ENCODE results near the gene TEAD3. TPM values are rescaled to one million over a fixed set of nuclear protein-coding genes. Genes with fewer than 3 reads are reported as not detected.
A peak's percentile ranks its signal among the peaks of the same experiment; 100 is the strongest.

Gene TEAD3
- total and polyA plus RNA-seq, 10 of the 15 experiments (the other 5 are each of a cell fraction or from before 2014, with no cell fraction given): 0.02 to 0.28 (median 0.18) TPM; not detected in 5

DNA sequence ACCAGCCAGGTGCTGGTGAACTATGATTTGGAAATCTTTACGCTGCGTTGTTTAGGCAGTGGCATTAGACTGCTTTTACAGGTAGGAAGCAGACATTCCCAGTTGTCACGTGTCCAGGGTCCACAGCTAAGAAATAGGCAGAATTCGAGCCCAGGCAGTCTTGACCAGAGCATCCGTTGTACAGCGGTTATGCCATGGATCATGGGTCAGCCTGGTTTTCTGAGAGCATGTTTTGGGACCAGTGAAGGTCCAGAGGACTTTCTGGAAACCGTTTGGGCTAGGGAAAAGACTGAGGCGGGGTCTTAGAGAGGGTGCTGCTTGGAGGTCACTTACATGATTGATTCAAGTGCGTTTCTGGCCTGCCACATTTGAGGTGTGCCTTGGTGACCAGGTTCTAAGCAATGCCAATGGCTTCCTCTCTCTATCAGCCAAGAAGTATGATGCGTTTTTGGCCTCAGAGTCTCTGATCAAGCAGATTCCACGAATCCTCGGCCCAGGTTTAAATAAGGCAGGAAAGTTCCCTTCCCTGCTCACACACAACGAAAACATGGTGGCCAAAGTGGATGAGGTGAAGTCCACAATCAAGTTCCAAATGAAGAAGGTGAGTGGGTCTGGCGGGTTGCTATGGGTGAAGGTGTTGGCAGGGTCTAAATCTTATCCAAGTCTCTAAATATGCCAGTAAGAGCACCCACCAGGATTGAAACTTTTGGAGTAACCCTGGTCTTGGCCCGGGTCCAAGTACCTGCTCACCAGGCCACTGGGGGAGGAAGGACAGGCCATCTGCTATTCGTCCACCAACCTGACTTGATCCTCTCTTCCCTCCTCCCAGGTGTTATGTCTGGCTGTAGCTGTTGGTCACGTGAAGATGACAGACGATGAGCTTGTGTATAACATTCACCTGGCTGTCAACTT lies 26.9 kb downstream of the TEAD3 start:
- no peaks in the 10 kb centered on the region for H3K4me1 ChIP-seq (ENCODE audit: control insufficient read depth, insufficient read depth, low read length)
- in situ Hi-C loops (cut with MboI): loop anchor here (5.0 kb wide), 1 partner anchor 173 kb away; the partner anchor contains the start of gene DEF6
- peak; percentile 72 for TF ChIP-seq RAD51 (IDR thresholded peaks at IDR 0.05)
- TF ChIP-seq POLR2AphosphoS2 (IDR thresholded peaks at IDR 0.05; ENCODE audit: low read depth, low read length): 0 out of 2 replicates have a peak, but pooled peaks have one; percentile 8
- no peak for TF ChIP-seq RAD21 (IDR thresholded peaks at IDR 0.05; ENCODE audit: insufficient read depth, low read depth, low read length)
- TF ChIP-seq EGR1 (IDR thresholded peaks at IDR 0.05; ENCODE audit: borderline replicate concordance in 1 of 2, low read depth in 2 of 2, low read length in 2 of 2): no peak
- peak in 1 of 2 experiments; percentile 60; a peak in 2 of 4 replicates for TF ChIP-seq BHLHE40 (IDR thresholded peaks at IDR 0.05; ENCODE audit: borderline replicate concordance in 1 of 2, low read depth in 2 of 2, low read length in 1 of 2)
- peak; percentile 43 for TF ChIP-seq POLR2A (IDR thresholded peaks at IDR 0.05; ENCODE audit: low read depth, low read length)
- TF ChIP-seq, protein P1, sequence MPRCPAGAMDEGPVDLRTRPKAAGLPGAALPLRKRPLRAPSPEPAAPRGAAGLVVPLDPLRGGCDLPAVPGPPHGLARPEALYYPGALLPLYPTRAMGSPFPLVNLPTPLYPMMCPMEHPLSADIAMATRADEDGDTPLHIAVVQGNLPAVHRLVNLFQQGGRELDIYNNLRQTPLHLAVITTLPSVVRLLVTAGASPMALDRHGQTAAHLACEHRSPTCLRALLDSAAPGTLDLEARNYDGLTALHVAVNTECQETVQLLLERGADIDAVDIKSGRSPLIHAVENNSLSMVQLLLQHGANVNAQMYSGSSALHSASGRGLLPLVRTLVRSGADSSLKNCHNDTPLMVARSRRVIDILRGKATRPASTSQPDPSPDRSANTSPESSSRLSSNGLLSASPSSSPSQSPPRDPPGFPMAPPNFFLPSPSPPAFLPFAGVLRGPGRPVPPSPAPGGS (IDR thresholded peaks at IDR 0.05; ENCODE audit: borderline replicate concordance, insufficient read depth, low read depth, low read length, poor library complexity, severe bottlenecking): no peak
- no peak for TF ChIP-seq ASH2L (IDR thresholded peaks at IDR 0.05; ENCODE audit: borderline replicate concordance, low read depth)
- no peak for TF ChIP-seq CBX5 (IDR thresholded peaks at IDR 0.05; ENCODE audit: low read depth)
- TF ChIP-seq POLR2AphosphoS5 (IDR thresholded peaks at IDR 0.05; ENCODE audit: low read length): peak; percentile 19
- TF ChIP-seq JUNB (IDR thresholded peaks at IDR 0.05): no peak
- no peak for TF ChIP-seq SMARCA5 (IDR thresholded peaks at IDR 0.05)
- TF ChIP-seq, protein P2, sequence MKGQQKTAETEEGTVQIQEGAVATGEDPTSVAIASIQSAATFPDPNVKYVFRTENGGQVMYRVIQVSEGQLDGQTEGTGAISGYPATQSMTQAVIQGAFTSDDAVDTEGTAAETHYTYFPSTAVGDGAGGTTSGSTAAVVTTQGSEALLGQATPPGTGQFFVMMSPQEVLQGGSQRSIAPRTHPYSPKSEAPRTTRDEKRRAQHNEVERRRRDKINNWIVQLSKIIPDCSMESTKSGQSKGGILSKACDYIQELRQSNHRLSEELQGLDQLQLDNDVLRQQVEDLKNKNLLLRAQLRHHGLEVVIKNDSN (IDR thresholded peaks at IDR 0.05; ENCODE audit: borderline replicate concordance, extremely low read length, insufficient read depth, low read depth, low read length): peak; percentile 35
- TF ChIP-seq NR2C2 (IDR thresholded peaks at IDR 0.05; ENCODE audit: borderline replicate concordance, control insufficient read depth, insufficient read length, low read depth): no peak
- TF ChIP-seq SIN3A (IDR thresholded peaks at IDR 0.05; ENCODE audit: low read depth, low read length): 0 out of 2 replicates have a peak, but pooled peaks have one; percentile 36
- H3K36me3 ChIP-seq (ENCODE audit: control insufficient read depth in 2 of 2, insufficient read depth in 2 of 2, low read length in 1 of 2): peaks cover 14% of the 10 kb centered on the region in 2 experiments
- ChIA-PET POLR2A (interaction anchor here (1.0 to 1.2 kb wide), 2 partner anchors 11 to 53 kb away, joined by 3 read pairs; no protein-coding TSS in a partner anchor), CTCF (interaction anchor here (1.1 to 3.6 kb wide), 5 partner anchors 12 to 266 kb away, joined by 4 to 20 read pairs (median 11); partner anchors contain the start of genes ARMC12, DEF6, FANCE and PPARD), SMC1A (ENCODE audit: uncharacterized antibody, unreplicated experiment) (no interaction called here), RAD21 (ENCODE audit: unreplicated experiment) (interaction anchor here (0.6 kb wide), 1 partner anchor 12 kb away, joined by 3 read pairs; no protein-coding TSS in a partner anchor)
- no peak for ATAC-seq
- no peak for FAIRE-seq
- H3K9me3 ChIP-seq (replicated peaks; ENCODE audit: control insufficient read depth, insufficient read depth, low read length): no peaks in the 10 kb centered on the region
- intact Hi-C loops (cut with micrococcal nuclease; ENCODE audit: unreplicated experiment): loop anchor here (2.0 kb wide), 1 partner anchor 17 kb away; the partner anchor contains the start of gene FANCE
- 4% methylated on average over 18 of the region's 18 CpGs for WGBS (ENCODE audit: insufficient coverage, insufficient replicate concordance, low lambda C conversion rate, missing lambda C conversion rate)
- H3K4me2 ChIP-seq (ENCODE audit: control insufficient read depth, insufficient read depth): peak overlapping the region; percentile 83
- peak overlapping the region; percentile 97 for H3K9ac ChIP-seq (ENCODE audit: control insufficient read depth, insufficient read depth, low read length)
- no peak for DNase-seq (ENCODE audit: low read depth, low spot score)
- no peaks in the 10 kb centered on the region for H3K27me3 ChIP-seq (replicated peaks in 1 of 2; ENCODE audit: control insufficient read depth in 2 of 2, insufficient read depth in 2 of 2, low read length in 1 of 2)
- H3K4me3 ChIP-seq: peak overlapping the region; percentile 99
- no peak overlapping the region; the same call in 1 of the 2 replicates for H3K27ac ChIP-seq (ENCODE audit: control insufficient read depth, insufficient read depth)
- peaks cover 33% of the 10 kb centered on the region for H3K79me2 ChIP-seq (ENCODE audit: control insufficient read depth, insufficient read depth, low read length)
- peaks cover 7% of the 10 kb centered on the region; the same call in 1 of the 2 replicates for H4K20me1 ChIP-seq (ENCODE audit: control insufficient read depth, insufficient read depth)
- TSS peak; percentile 70 for BruUV-seq (replicated peaks)
- H2AFZ ChIP-seq (ENCODE audit: control insufficient read depth, low read depth, low read length): no peak overlapping the region

All from GM12878 (cell line).